SKM-1 treated with dmso at 0.1 percent for 144 hours (cell line): ENCODE measurements around the gene ANKRD10.
"Not testable (repeated sequence)": the region's sequence is repeated elsewhere in the genome, so short reads cannot be mapped to it uniquely, and the experiment has no call there.

Source experiments
- DNase-seq: peaks from one replicate; lab custom pipeline; 2025; ENCODE audit not compliant: unreplicated experiment; lab: John Stamatoyannopoulos, UW

The ANKRD10 gene

GRCh38 chr13:110867380-110867779, 47.5 kb downstream of the ANKRD10 start:
- no peak for DNase-seq

DNA sequence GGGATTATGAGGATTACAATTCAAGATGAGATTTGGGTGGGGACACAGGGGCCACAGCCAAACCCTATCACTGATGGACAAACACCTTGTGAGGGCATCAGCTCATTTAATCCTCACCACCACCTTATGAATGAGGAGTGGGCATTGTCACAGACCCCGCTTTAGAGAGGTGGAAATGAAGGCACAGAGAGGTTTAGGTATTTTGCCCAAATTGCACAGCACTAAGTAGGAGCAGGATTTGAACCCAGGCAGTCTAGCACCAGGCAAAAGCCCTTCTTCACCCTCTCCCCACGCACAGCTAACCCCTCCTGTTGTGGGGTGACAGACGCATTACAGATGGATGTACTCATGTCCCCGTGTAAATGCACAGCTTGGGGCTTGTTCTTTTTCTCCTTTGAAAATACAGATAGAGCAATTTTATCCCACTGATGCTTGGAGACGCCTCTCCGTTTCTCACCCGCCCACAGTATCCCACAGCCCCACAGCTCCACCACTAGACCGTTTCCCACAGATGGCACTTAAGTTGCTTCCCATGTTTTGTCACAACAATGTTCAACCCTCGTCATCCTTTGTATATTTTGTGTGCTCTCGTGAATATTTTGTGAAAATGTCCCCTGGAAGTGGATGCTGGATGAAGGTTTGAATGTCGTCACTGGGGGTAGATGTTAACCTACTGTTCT, 48.2 kb downstream of the ANKRD10 start:
- no peak for DNase-seq

DNA sequence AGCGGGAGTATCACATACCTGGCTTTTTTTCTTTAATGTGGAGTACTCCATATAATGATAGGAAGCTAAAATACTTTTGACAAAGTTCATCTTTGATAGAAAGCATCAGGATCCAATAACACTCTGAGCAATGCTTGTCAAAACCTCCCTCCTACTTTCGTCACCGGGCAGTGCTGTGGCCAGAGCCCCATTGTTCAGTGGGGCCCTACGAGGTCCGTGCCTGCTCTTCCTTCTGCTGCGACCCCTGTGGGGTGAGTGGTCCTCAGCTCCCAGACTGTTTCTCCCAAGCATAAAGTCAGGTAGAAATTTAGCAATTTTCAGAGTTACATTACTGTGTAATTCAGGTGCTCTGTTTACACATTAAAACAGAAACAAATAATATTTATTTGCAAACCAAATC, 51.2 kb downstream of the ANKRD10 start:
- DNase-seq, result no peak

GRCh38 chr13:110860983-110861382, 53.9 kb downstream of the ANKRD10 start:
- DNase-seq, result no peak

DNA sequence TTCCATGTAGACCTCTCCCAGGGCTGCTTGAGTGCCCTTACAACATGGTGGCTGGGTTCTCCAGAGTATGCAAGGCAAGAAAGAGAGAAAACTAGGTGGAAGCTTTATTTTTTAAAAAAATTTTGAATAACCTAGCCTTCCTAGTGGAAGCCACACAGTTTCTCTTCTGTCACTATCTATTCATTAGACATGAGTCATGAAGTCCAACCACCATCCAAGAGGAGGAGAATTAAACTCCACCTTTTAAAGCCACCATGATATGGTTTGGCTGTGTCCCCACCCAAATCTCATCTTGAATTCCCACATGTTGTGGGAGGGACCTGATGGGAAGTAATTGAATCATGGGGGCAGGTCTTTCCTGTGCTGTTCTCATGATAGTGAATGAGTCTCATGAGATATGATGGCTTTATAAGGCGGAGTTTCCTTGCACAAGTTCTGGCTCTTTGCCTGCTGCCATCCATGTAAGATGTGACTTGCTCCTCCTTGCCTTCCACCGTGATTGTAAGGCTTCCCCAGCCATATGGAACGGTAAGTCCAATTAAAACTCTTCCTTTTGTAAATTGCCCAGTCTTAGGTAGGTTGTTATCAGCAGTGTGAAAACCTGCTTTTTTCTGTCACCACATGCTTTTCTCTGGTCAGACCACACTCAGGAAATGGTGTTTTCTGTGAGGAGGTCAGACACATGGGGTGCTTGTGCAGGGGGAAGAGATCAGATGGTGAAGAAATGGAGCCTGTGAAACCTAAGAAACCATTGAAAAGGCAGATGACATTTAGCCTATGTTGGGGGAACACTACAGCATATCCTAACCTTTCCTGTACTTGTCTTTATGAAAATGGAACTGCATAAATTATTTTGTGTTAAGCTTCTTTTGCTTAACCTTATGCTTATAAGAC, 57.7 kb downstream of the ANKRD10 start:
- no peak for DNase-seq

- no peak for DNase-seq
Observed at GRCh38 chr13:110855363-110855762, 59.5 kb downstream of the ANKRD10 start.

DNA sequence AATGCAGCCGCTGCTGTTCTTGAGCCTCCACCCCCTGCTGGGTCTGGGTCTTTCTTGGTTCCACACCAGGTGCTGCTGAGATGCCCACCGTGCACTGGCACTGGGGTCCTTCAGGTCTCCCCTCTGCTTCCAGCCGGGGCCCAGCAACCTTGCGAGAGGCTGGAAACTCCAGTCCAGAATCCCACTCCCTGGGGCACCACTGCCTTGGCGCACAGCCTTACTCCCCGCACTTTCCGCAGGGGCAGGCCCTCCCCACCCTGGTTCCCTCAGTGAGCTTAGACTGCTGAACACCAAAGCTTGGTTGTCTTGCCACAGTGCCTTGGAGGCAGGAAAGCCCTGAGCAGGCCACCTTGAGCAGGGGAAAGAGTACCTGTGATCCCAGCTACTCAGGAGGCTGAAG, 60.0 kb downstream of the ANKRD10 start:
- no peak for DNase-seq

- no peak for DNase-seq
Observed at GRCh38 chr13:110853235-110853721, 61.6 kb downstream of the ANKRD10 start.

DNA sequence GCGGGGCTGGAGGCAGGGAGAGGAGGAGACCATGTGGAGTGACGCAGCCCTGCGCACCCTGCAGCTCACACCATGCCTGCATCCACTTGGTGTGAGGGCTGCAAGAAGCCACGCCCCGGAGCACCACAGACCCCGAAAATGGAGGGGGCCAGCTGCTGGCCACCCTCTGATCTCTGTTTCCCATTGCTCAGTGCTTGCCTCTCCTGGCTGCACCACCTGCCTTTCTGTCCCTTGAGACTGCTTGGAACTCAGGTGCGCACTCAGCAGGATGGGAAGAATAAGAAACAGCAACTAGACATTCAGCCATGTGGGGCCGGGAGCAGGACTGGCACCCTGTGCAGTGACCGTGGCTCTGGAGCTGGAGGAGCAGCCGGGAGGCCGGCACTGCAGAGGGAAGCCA, 64.0 kb downstream of the ANKRD10 start:
- no peak for DNase-seq

DNA sequence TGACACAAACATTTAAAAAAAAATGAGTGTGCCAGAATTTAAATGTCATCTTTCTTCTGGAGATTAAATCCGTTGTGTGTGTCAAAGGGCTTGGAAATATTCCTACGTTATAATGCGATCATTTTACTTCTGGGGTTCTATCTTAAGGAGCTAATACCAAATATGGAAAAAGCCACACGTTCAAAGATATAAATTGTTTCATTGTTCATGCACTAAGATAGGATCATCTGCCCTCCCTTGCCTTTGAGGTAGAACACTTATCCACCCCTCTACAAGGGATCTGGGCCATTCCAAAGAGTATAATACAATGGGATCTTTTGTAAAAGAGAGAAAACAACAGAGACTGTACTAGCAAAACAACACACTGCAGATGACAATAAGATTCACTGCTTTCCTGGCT, 64.9 kb downstream of the ANKRD10 start:
- DNase-seq, result no peak

DNA sequence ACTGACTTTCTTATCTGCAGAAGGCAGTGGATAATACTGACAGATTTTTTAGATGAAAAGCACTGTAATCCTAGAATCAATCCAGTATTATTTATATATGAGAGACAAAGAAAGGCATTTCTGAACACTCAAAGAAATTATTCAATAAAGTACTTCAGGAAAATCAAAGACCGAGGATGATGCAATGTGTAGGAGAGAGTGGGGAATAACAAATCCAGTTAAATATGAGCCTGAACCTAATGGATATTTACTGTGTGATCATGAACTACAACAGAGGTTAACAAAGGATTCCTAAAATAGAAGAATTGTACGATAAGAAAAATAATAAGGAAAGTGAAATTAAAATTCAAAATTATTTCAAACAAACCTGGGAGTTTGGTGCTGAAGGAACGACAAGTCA, 69.3 kb downstream of the ANKRD10 start:
- DNase-seq, result no peak

DNA sequence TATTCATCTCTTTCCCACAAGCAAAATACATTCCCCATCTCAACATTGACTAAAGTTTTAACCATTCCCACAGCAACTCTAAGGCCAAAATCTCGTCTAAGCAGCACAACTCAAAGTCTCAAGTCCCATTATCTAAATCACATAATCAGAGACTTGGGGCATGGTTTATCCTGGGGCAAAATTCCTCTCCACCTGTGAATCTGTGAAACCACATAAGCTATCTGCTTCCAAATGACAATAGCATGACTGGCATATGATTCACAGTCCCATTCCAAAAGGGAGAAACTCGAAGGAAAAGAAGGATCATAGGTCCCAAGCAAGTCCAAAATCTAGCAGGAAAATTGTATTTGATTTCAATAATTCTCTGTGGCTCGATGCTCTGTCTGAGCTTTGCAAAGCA, 73.0 kb downstream of the ANKRD10 start:
- no peak for DNase-seq

DNA sequence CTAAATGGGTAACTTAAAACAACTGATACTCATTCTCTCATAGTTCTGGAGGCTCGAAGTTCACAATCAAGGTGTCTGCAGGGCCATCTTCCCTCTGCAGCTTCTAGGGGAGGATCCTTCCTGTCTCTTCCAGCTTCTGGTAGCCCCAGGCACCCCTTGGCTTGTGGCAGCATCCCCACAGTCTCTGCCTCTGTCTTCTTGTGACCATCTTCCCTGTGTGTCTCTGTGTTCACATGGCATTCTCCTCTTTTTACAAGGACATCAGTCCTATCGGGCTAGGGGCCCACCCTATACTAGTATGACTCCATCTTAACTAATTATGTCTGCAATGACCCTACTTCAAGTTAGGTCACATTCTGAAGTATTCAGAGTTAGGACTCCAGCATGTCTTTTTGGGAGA, 73.5 kb downstream of the ANKRD10 start:
- DNase-seq, result no peak

DNA sequence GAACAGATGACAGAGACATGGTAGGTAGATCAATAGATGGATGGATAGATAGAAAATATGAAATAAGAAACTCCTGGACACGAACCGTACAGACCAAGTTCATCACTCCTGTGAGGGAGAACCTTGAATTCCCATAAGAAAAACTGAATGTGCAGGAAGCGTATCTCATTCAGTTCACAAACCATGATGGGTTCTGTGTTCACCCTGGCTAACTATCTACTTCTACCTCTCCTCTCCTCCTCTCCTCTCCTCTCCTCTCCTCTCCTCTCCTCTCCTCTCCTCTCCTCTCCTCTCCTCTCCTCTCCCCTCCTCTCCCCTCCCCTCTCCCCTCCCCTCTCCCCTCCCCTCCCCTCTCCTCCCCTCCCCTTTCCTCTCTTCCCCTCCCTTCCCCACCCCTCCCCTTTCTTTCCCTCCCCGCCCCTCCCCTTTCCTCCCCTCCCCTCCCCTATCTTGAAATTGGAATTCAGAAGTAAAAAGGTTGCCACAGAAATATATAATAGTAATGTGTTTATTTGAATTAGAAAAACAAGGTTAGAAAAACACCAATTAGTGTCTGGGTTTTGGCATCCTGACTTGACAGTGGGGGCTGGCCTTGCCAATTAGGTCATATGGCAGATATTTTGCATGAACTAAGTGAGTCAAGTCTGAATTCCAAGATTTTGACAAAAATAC, 75.9 kb downstream of the ANKRD10 start:
- no peak for DNase-seq

DNA sequence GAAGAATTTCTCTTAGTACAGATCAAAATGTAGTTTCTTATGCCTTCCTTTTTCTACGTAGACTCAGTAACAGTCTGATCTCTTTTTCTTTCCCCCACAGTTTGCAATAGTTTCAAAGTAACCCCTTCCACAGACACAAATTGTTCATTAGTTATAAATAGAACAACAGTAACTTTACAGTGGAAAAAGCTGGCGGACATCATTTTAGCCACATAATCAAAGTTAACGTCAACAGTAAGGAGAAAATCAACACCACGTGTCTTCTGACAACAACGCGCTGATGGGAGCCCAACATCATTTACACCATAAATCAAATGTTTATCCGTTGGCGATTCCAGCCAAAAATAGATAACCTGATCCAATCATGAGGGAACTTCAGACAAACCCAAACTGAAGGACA, 76.8 kb downstream of the ANKRD10 start:
- DNase-seq, result no peak

GRCh38 chr13:110837397-110838061, 77.3 kb downstream of the ANKRD10 start:
- not testable (repeated sequence) for DNase-seq

GRCh38 chr13:110836605-110836903, 78.3 kb downstream of the ANKRD10 start:
- no peak for DNase-seq

- DNase-seq, result no peak
Observed at GRCh38 chr13:110835721-110836604, 78.9 kb downstream of the ANKRD10 start.

DNA sequence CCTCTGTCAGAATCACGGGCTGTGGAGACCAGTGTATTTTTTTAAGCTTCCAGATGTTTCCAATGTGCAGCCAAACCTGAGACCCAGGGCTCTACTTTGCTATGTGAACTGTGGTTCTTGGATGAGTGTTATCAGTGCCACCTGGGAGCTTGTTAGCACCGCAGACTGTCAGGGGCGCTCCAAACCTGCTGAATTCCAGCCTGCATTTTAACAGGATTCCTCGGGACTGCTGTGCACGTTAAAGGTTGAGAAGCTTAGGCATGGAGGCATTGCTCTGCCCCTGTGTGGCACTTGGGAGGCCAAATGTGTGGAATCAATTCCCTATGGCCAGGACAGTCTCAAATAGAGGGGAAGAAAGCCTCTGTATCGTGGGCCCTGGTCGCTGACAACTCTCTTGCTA, 80.3 kb downstream of the ANKRD10 start:
- no peak for DNase-seq

- DNase-seq, result no peak
Observed at GRCh38 chr13:110832531-110832930, 82.3 kb downstream of the ANKRD10 start.

DNA sequence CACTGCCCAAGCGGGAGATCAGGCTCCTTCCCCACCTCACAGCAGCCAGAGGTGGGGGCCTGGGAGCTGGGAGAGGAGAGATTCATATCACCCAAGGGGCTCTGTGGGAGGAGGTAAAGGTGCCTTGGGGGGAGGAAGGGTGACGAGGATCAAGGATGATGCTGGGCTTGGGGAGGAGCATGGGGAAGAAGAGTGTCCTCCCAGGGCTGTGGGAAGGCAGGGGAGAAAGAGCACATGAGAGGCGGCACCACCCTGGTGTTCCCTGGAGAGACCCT, 82.7 kb downstream of the ANKRD10 start:
- no peak for DNase-seq
